ENCODE results near the gene SLC6A17.

SLC6A17 gene

DNA sequence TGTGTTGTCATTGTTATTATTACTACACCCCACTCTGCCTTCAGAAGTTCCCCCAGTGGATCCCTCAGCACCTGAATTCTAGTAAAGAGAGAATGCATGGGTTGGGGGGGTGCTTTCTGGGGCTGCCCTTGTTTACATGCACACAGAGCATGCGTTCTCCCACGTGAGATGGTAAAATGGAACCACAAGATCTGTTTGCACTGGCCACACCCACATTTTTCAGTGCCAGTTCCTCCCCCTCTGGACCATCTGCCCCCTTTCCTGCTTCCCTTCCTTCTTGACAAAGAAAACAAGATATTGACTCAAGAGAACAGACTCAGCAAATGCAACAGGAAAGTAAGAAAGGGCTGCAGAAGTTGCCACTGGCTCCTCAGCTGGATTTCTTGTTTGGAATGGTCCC is 8.9 kb downstream of the SLC6A17 start:
- H3K9me3 ChIP-seq (ENCODE audit: control insufficient read depth in 2 of 2, low read length in 2 of 2): peaks cover 0 to 4% of the 10 kb centered on the region in 2 donors
- H3K27ac ChIP-seq (ENCODE audit: low read length): no peak overlapping the region
- peaks cover 13% of the 10 kb centered on the region in 2 donors for H3K27me3 ChIP-seq (ENCODE audit: control insufficient read depth in 1 of 2, insufficient read depth in 2 of 2, low read length in 2 of 2)
- no peaks in the 10 kb centered on the region for H3K36me3 ChIP-seq (ENCODE audit: control insufficient read depth in 2 of 2, insufficient read depth in 2 of 2, low read length in 2 of 2)
- no peak overlapping the region for H3K9ac ChIP-seq (ENCODE audit: low read length in 2 of 2)
- no peaks in the 10 kb centered on the region for H3K4me1 ChIP-seq (ENCODE audit: control insufficient read depth, insufficient read depth, low read length)
- H3K4me3 ChIP-seq (ENCODE audit: low read length in 2 of 2): no peak overlapping the region

- Histone ChIP-seq H3K4me1 (ENCODE audit: control insufficient read depth, insufficient read depth, low read length) (no peaks in the 10 kb centered on the region), H3K9ac (ENCODE audit: low read length in 2 of 2) (no peak overlapping the region), H3K36me3 (ENCODE audit: control insufficient read depth in 2 of 2, insufficient read depth in 2 of 2, low read length in 2 of 2) (no peaks in the 10 kb centered on the region), H3K27me3 (ENCODE audit: control insufficient read depth in 1 of 2, insufficient read depth in 2 of 2, low read length in 2 of 2) (peaks cover 6 to 13% of the 10 kb centered on the region in 2 donors), H3K4me3 (ENCODE audit: low read length in 2 of 2) (no peak overlapping the region), H3K27ac (ENCODE audit: low read length) (no peak overlapping the region), H3K9me3 (ENCODE audit: control insufficient read depth in 2 of 2, low read length in 2 of 2) (peaks cover 0 to 4% of the 10 kb centered on the region in 2 donors)
These were observed 10.3 kb downstream of the SLC6A17 start for GRCh38 chr1:110160538-110161100.

DNA sequence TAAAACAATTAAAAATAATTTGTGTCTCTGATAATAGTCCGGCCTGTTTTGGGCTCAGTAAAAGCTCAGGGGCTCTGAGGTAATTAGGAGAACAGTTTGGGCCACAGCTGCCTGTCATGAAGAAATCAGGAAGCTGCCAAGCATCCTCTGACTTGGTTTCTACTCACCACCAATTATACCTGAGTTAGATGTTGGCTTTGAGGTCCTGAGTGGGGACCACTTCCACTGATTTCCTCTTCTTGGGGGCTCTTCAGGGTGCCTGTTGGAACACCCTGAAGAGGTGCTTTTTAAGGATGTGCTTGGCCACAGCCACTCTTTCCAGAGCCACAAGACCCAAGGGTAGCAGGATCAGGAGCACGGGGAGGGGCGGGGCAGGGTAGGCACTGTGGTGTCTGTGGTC is 10.9 kb downstream of the SLC6A17 start:
- Histone ChIP-seq H3K36me3 (ENCODE audit: control insufficient read depth in 2 of 2, insufficient read depth in 2 of 2, low read length in 2 of 2) (no peaks in the 10 kb centered on the region), H3K9ac (ENCODE audit: low read length in 2 of 2) (no peak overlapping the region), H3K27me3 (ENCODE audit: control insufficient read depth in 1 of 2, insufficient read depth in 2 of 2, low read length in 2 of 2) (peaks cover 3 to 11% of the 10 kb centered on the region in 2 donors), H3K9me3 (ENCODE audit: control insufficient read depth in 2 of 2, low read length in 2 of 2) (peaks cover 0 to 4% of the 10 kb centered on the region in 2 donors), H3K4me1 (ENCODE audit: control insufficient read depth, insufficient read depth, low read length) (no peaks in the 10 kb centered on the region), H3K4me3 (ENCODE audit: low read length in 2 of 2) (no peak overlapping the region), H3K27ac (ENCODE audit: low read length) (no peak overlapping the region)

- H3K4me1 ChIP-seq (ENCODE audit: control insufficient read depth, insufficient read depth, low read length): no peaks in the 10 kb centered on the region
- no peaks in the 10 kb centered on the region for H3K36me3 ChIP-seq (ENCODE audit: control insufficient read depth in 2 of 2, insufficient read depth in 2 of 2, low read length in 2 of 2)
- H3K27ac ChIP-seq (ENCODE audit: low read length): no peak overlapping the region
- H3K27me3 ChIP-seq (ENCODE audit: control insufficient read depth in 1 of 2, insufficient read depth in 2 of 2, low read length in 2 of 2): peaks cover 3 to 6% of the 10 kb centered on the region in 2 donors
- no peak overlapping the region for H3K9ac ChIP-seq (ENCODE audit: low read length in 2 of 2)
- H3K4me3 ChIP-seq (ENCODE audit: low read length in 2 of 2): no peak overlapping the region
- peaks cover 0 to 4% of the 10 kb centered on the region in 2 donors for H3K9me3 ChIP-seq (ENCODE audit: control insufficient read depth in 2 of 2, low read length in 2 of 2)
These were observed 11.6 kb downstream of the SLC6A17 start for GRCh38 chr1:110161849-110162248.

DNA sequence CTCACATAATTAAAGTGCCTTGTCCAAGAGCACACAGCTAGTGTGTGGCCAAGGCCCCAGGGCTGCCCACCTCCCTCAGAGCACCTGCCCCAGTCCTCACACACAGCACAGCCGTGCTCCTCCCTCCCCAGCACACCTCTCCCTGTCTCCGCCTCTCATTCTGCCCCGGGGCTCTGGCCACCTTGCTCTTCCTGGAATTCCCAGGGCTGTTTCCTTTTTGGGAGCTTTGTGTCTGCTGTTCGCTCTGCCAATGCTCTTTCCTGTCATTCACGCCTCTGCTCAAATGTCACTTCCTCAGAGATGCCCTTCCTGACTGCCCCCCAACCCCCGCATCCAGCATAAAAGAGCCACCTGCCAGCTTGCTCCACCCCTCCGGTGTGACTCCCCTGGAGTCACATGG is 13.3 kb downstream of the SLC6A17 start:
- Histone ChIP-seq H3K4me1 (ENCODE audit: control insufficient read depth, insufficient read depth, low read length) (no peaks in the 10 kb centered on the region), H3K27me3 (ENCODE audit: control insufficient read depth in 1 of 2, insufficient read depth in 2 of 2, low read length in 2 of 2) (no peaks in the 10 kb centered on the region), H3K4me3 (ENCODE audit: low read length in 2 of 2) (no peak overlapping the region), H3K36me3 (ENCODE audit: control insufficient read depth in 2 of 2, insufficient read depth in 2 of 2, low read length in 2 of 2) (no peaks in the 10 kb centered on the region), H3K9me3 (ENCODE audit: control insufficient read depth in 2 of 2, low read length in 2 of 2) (peaks cover 0 to 4% of the 10 kb centered on the region in 2 donors), H3K27ac (ENCODE audit: low read length) (no peak overlapping the region), H3K9ac (ENCODE audit: low read length in 2 of 2) (no peak overlapping the region)

- Histone ChIP-seq H3K36me3 (ENCODE audit: control insufficient read depth in 2 of 2, insufficient read depth in 2 of 2, low read length in 2 of 2) (no peaks in the 10 kb centered on the region), H3K27ac (ENCODE audit: low read length) (no peak overlapping the region), H3K9me3 (ENCODE audit: control insufficient read depth in 2 of 2, low read length in 2 of 2) (peaks cover 0 to 4% of the 10 kb centered on the region in 2 donors), H3K4me1 (ENCODE audit: control insufficient read depth, insufficient read depth, low read length) (no peaks in the 10 kb centered on the region), H3K9ac (ENCODE audit: low read length in 2 of 2) (no peak overlapping the region), H3K27me3 (ENCODE audit: control insufficient read depth in 1 of 2, insufficient read depth in 2 of 2, low read length in 2 of 2) (no peaks in the 10 kb centered on the region), H3K4me3 (ENCODE audit: low read length in 2 of 2) (no peak overlapping the region)
These were observed 14.5 kb downstream of the SLC6A17 start for GRCh38 chr1:110164725-110165350.

GRCh38 chr1:110165761-110166231 is 15.5 kb downstream of the SLC6A17 start:
- no peak overlapping the region for H3K9ac ChIP-seq (ENCODE audit: low read length in 2 of 2)
- H3K4me3 ChIP-seq (ENCODE audit: low read length in 2 of 2): no peak overlapping the region
- peaks cover 0 to 4% of the 10 kb centered on the region in 2 donors for H3K9me3 ChIP-seq (ENCODE audit: control insufficient read depth in 2 of 2, low read length in 2 of 2)
- H3K27me3 ChIP-seq (ENCODE audit: control insufficient read depth in 1 of 2, insufficient read depth in 2 of 2, low read length in 2 of 2): no peaks in the 10 kb centered on the region
- H3K27ac ChIP-seq (ENCODE audit: low read length): no peak overlapping the region
- H3K4me1 ChIP-seq (ENCODE audit: control insufficient read depth, insufficient read depth, low read length): no peaks in the 10 kb centered on the region
- no peaks in the 10 kb centered on the region for H3K36me3 ChIP-seq (ENCODE audit: control insufficient read depth in 2 of 2, insufficient read depth in 2 of 2, low read length in 2 of 2)

DNA sequence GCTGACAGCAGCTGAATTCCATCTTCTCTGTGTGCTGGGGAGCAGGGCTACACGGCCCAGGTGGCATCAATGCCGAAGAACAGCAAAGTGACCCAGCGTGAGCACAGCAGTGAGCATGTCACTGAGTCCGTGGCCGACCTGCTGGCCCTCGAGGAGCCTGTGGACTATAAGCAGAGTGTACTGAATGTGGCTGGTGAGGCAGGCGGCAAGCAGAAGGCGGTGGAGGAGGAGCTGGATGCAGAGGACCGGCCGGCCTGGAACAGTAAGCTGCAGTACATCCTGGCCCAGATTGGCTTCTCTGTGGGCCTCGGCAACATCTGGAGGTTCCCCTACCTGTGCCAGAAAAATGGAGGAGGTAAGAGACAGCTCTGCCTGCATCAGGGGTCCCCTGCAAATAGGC is 16.6 kb downstream of the SLC6A17 start:
- no peaks in the 10 kb centered on the region for H3K27me3 ChIP-seq (ENCODE audit: control insufficient read depth in 1 of 2, insufficient read depth in 2 of 2, low read length in 2 of 2)
- no peak overlapping the region for H3K9ac ChIP-seq (ENCODE audit: low read length in 2 of 2)
- no peaks in the 10 kb centered on the region for H3K4me1 ChIP-seq (ENCODE audit: control insufficient read depth, insufficient read depth, low read length)
- H3K9me3 ChIP-seq (ENCODE audit: control insufficient read depth in 2 of 2, low read length in 2 of 2): no peaks in the 10 kb centered on the region
- no peak overlapping the region for H3K27ac ChIP-seq (ENCODE audit: low read length)
- H3K36me3 ChIP-seq (ENCODE audit: control insufficient read depth in 2 of 2, insufficient read depth in 2 of 2, low read length in 2 of 2): no peaks in the 10 kb centered on the region
- no peak overlapping the region for H3K4me3 ChIP-seq (ENCODE audit: low read length in 2 of 2)

DNA sequence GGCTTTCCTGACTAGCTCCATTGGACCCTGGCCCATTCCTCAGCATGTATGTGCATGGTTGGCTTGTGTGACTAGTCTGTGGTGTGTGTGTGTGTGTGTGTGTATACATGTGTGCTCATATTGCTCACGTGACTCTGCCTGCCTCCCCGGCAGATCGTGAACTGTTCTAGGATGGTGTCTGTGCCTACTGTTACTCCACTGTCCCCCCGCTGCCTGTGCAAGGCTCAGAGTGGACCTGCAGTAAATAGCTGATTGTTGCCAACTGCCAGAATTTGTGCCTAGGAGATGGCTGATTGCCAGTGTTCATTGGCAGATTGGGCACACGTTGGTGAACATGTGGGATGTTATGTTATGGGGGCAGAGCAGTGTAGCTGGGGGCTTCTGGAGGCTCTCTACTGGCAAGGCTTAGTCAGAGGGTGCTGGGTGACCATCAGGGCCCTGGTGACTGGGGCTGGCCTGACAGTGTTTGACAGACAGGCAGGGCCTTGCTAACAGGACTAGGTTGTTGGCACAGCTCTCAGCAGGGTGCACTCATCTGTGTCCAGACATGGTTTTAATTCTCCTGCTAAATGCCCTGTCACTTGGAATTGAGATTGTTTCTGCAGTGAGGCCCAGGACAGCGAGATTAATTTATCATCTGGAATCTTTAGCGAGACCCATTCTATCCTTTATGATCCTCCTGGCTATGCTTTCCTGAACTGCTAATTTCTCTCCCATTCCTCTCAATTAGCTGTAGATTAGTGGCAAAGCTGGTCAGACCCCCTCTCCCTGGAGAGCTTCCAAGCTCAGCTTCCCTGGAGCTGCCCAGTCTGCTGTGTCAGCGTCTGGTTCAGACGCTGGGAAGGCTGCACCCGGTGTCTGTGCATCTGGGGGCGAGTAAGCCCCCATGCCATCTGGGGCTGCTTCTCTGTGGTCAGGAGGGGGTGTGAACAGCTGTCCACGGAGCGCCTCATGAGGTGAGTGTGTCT is 20.8 kb downstream of the SLC6A17 start:
- Histone ChIP-seq H3K9me3 (ENCODE audit: control insufficient read depth in 2 of 2, low read length in 2 of 2) (no peaks in the 10 kb centered on the region), H3K9ac (ENCODE audit: low read length in 2 of 2) (no peak overlapping the region), H3K4me1 (ENCODE audit: control insufficient read depth, insufficient read depth, low read length) (peaks cover under 1% of the 10 kb centered on the region), H3K27ac (ENCODE audit: low read length) (no peak overlapping the region), H3K4me3 (ENCODE audit: low read length in 2 of 2) (no peak overlapping the region), H3K27me3 (ENCODE audit: control insufficient read depth in 1 of 2, insufficient read depth in 2 of 2, low read length in 2 of 2) (no peaks in the 10 kb centered on the region), H3K36me3 (ENCODE audit: control insufficient read depth in 2 of 2, insufficient read depth in 2 of 2, low read length in 2 of 2) (no peaks in the 10 kb centered on the region)

DNA sequence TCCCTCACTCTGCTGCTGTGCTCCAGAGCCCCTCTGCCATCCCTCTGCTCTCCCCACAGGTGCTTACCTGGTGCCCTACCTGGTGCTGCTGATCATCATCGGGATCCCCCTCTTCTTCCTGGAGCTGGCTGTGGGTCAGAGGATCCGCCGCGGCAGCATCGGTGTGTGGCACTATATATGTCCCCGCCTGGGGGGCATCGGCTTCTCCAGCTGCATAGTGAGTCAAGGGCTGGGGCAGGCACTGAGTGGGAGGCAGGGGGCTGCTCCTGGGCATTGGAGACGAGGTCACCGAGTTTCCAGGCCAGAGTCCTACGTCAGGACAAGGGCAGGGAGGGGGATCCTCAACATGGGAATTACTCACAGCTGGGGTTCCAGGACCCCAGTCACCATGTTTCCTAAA is 21.7 kb downstream of the SLC6A17 start:
- no peaks in the 10 kb centered on the region for H3K36me3 ChIP-seq (ENCODE audit: control insufficient read depth in 2 of 2, insufficient read depth in 2 of 2, low read length in 2 of 2)
- H3K9me3 ChIP-seq (ENCODE audit: control insufficient read depth in 2 of 2, low read length in 2 of 2): no peaks in the 10 kb centered on the region
- no peak overlapping the region for H3K9ac ChIP-seq (ENCODE audit: low read length in 2 of 2)
- H3K27me3 ChIP-seq (ENCODE audit: control insufficient read depth in 1 of 2, insufficient read depth in 2 of 2, low read length in 2 of 2): no peaks in the 10 kb centered on the region
- no peak overlapping the region for H3K4me3 ChIP-seq (ENCODE audit: low read length in 2 of 2)
- peaks cover 5% of the 10 kb centered on the region for H3K4me1 ChIP-seq (ENCODE audit: control insufficient read depth, insufficient read depth, low read length)
- no peak overlapping the region for H3K27ac ChIP-seq (ENCODE audit: low read length)
